CD1c-positive myeloid dendritic cell (primary cell): ENCODE data around the gene CACNA1C.

ENCODE experiments used
- DNase-seq: peaks from one replicate; pipeline ENCODE4 v3.0.0-alpha.2; 2016; ENCODE audit errors: extremely low spot score

Gene CACNA1C

DNA sequence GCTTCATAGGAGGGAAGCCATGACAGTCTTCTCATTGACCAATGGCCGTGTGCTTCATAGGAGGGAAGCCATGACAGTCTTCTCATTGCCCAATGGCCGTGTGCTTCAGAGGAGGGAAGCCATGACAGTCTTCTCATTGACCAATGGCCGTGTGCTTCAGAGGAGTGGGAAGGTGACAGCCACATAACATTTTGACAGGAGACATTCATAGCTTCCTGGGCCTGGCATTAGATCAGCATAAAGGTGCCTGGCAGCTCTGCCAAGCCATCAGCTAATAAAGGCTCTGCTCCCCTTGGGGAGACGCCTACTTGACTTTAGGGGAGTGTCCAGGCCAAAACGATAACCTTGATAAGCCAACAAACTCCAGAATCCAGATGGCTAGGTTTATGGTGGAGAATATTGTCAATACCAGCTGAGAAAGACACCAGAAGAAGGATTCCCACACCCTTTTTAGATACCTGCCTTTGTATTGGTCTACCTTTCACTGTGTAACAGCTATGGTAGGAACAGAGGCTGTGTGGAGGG lies 468.0 kb downstream of the CACNA1C start:
- no peak for DNase-seq

- no peak for DNase-seq
Observed at GRCh38 chr12:2523317-2523716, 470.5 kb downstream of the CACNA1C start.

DNA sequence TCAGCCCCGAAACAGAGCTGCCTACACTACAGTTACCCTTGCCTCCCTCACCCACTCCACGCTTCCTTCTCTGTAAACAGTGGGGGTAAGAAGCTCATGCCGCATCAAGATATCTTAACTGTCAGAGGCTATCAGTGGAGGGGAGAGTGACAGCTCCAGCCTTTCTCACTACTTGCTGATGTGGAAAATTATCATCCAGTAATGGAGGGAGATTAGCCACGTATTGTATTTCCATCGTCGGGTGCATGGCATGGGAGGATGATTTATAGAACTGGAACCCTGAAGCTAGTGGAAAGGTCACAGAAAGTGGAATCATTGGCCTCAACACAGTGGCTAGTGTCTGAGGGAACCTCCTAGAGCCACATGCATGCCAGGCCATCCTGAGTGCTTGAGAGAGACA lies 471.1 kb downstream of the CACNA1C start:
- DNase-seq = no peak

DNA sequence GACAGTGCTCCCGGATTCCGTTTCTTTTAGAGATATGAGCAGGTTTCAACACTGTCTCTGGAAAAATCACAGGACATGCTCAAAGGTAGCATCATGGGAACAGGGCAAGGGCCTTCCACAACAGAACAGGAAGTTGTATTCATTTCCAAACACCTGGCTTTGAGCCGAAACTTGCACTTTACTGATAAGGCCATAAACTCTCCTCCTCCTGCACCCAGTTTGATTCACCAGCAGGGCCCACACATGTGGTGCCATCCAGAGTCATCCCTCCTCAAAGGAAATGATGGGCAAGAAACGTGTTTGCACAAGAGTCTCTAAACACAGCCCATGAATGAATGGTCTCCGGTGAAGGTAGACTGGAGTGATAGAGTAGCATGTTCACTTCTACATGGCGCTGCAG lies 473.6 kb downstream of the CACNA1C start:
- no peak for DNase-seq

DNA sequence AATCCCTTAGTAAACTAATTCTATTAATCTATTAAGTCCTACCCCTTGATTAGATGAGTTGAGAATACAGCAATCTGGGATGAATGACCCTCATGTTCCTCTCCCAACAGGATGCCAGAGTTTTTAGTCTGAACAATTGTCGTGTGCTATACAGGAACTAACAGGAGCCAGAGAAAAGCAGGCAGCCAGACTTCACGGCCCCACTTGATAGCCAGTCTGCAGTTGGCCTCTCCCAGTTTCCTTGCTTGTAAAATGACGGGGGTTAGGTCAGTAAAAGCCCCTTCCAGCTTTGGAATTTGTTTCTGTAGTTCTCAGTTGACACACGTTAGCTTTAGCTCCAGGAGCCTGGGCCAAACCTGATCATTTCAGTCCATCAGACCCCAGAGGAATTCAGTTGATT lies 475.2 kb downstream of the CACNA1C start:
- no peak for DNase-seq

- DNase-seq = no peak
Observed at GRCh38 chr12:2529807-2530206, 477.0 kb downstream of the CACNA1C start.

DNA sequence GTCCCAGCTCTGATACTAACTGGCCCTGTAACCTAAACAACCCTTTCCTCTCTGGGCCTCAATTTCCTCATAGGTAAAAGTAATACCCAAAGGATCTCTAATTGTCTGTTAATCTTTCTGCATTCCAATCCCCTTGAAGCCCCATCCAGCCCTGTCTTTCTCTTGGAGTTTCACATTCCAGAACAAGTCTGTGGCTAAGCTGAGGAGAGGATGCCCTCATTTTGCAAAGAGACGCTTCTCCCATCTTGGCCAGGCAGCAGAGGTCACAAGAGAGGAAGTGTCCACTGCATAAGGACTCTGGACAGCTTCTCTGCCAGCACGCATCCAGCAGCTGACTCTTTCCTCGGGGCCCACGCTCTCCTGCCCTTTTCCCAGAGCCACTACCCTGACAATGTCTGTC lies 478.6 kb downstream of the CACNA1C start:
- no peak for DNase-seq

DNA sequence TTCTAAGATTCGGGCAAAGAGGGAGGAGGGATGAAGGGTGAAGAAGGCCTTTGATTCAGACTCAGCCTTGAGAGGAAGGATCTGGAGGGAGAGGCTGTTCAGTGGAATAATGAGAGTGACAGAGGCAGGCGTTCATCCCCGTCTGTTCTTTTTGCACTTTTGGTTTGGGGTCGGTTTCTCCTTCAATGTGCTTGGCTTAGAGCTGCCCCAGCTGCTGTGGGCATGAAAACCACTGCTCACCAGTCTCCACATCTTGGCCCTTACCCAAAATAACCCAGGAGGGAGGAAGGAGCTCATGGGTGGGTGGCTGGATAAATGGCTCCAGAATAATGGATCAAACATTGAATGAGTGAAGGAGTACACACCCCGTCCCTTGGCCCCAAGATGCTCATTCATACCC lies 480.2 kb downstream of the CACNA1C start:
- no peak for DNase-seq

DNA sequence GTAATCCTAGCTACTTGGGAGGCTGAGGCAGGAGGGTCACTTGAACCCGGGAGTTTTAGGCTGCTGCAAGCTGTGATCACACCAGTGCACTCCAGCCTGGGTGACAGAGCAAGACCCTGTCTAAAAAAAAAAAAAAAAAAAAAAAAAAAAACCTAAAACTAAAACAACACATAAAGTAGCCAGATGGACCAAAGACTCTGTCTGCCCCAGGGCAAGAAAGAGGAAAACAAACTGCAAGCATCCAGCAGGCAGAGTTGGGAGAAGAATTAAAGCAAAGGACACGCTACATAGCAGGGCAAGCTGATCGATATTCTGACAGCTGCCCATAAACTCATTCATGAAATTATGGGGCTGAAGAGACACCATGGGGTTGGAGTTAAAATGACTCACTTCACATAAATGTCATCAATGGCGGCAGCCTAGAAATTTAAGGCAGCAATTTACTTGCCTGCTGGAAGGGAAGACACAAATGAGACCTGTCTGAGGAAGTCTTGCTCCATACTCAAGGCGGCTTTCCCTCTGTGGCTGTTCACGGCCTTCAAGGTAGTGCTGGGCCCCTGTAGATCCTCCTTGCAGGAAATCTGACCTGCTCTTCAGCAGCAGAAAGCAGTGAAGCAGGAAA lies 482.9 kb downstream of the CACNA1C start:
- DNase-seq = no peak

DNA sequence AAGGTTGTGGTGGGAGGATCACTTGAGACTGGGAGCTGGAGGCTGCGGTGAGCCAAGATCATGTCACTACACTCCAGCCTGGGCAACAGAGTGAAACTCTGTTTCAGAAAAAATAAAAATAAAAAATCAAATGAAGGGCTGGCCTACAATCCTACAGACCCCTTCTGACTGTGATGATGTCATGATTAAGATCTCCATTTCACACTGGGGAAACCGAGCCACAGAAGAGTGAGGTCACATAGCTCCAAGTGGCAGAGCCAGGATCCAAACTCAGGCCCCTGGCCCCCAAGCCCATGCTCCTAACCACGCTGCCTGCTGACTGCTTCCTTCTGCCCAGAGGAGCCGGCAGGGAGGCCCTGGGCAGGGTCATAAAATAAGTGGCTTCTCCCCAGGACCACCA lies 483.9 kb downstream of the CACNA1C start:
- DNase-seq = no peak

DNA sequence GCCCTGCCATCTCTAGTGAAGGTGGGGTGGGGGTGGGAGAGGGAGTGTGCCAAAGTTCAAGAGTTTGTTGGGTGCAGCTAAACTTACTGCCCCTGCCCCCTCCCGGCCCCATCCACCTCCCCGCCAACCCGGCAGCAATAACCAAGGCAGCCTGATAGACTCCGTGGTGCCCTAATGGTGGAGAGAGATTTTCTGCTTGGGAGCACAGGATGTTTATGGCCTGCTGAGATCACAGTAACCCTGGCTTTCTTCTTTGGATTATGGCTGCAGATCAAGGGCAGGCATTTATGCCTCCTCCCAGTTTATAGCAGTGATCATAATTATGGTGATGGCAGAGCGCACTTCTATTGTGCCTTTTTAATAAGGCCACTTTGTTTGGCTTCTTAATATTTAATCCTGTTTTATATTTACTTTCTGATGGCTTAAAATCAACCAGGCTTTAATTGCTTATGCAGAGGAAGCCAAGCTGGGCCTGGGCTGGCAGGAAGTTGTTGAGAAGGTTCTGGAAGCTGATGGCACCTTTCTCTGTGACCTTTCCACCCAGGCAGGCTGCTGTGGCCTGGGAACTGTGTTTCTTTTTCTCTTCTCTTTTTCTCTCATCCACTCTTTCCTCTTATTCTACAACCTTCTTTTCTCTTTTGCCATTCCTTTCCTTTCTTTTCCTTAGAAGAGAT lies 485.2 kb downstream of the CACNA1C start:
- DNase-seq = no peak

- DNase-seq = no peak
Observed at GRCh38 chr12:2539938-2540337, 487.2 kb downstream of the CACNA1C start.

GRCh38 chr12:2540535-2540941 lies 487.8 kb downstream of the CACNA1C start:
- DNase-seq = no peak

GRCh38 chr12:2541631-2542204 lies 488.9 kb downstream of the CACNA1C start:
- no peak for DNase-seq

- DNase-seq = no peak
Observed at GRCh38 chr12:2543801-2544200, 491.0 kb downstream of the CACNA1C start.

DNA sequence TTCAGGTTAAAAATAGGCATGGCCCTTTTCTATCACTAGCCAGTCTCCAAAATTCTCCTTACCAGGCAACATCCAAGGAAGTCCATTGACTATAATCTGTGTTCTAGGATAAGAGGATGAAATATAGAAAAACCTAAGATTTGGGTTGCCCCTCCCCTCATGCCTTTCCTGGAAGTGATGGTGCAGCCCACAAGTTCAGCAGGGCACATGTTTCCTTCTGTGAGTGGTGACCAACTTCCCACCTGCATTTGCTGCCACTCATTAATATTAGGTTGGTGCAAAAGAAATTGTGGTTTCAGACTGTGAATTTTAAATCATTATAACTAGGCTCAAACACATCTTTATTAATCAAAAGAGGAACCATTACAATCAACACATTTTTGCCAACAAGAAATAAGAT lies 491.4 kb downstream of the CACNA1C start:
- DNase-seq = no peak

DNA sequence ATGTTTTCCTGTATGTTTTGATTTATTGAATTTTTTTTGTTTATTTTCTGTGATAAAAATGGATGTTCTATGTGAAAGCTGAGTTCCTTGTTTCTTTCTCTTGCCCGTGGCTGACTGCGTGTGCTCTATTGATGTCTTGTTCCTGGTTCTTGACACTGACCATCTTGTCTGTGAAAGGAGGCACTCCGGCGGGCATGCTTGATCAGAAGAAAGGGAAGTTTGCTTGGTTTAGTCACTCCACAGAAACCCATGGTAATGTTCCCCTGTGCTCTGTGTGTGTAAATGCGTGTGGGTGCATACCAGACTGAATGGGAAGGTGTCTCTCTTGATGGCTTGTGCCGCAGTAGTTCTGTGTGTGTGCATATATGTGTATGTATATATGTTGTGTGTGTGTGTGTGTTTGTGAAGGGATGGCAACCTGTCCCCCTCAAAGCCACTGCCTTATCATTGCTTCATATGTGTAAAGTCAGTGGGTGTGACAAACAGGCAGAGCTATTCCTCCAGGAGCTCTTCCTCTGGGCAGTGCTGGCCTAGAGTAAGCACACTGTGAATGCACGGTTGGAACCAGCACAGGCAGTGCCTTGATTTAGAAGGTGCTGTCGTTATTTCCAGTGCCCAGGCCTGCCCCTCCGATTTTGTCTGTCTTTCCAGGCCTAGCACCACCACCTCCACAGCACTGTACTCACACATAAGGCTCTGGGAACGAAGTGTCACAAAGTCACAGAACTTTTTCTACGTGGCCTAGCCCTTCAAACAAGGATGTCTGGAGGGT lies 494.7 kb downstream of the CACNA1C start:
- peak; percentile 84 for DNase-seq

GRCh38 chr12:2548081-2548480 lies 495.3 kb downstream of the CACNA1C start:
- DNase-seq = no peak

DNA sequence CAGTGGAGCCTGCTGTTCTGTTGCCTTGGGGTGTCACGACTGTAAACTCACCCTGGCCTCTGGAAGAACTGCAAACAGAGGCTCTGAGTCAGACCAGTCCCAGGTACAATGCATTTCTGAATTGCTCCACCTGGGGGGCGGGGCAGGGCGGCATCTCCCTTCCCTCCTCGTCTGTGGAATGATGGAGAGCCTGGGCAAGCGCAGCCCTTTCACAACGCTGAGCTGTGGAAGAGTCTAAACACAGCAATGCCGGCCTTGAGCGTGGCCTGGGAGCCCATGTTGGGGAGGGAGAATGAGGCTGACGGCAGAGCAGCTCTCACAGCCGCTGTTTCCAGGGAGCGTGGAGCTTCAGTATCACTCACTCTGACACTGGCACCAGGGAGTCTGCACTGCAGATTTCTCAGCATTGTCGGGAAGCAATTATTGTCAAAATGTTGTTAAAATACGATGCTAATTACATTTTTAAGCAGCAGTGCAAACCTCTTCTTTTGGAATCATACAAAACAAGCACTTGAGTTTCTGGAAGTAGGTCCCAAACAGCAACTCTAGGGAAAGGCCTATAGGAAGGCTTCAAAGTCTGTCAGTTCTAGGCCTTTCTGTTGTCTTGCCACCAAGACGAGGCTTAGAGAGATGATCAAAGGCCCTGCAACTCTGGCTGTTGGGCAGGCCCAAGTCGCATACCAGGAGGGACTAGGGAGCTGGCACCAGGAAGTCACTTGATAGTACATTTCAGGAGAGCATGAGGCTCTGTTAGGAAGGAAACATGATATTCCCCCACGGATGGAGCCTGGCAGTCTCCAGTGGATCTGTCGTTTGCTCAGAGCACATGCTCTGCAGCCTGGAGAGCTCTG lies 498.0 kb downstream of the CACNA1C start:
- DNase-seq = no peak

DNA sequence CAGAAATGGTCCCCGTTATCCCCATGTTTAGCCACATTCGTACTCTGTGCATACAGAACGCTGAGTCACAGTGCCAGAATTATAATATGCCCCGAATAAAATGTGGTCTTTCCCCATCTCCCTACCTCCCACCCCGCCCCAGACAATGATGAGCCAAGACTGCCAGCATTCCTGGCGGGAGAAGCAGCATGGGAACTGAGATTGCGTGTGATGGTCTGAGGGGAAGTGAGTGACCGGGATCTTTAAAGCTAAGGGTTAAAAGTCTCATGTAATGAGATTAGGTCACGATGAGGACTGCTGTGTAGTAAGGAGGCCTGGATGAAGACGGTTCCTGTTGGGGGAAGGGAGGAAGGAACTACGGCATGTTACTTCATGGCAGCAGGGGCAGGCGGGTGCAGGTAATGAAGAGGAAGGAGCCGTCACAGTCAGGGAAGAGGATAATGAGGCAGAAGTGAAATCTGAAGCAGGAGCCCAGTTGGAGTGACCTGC lies 498.7 kb downstream of the CACNA1C start:
- DNase-seq = peak; percentile 69

GRCh38 chr12:2552000-2552756 lies 499.4 kb downstream of the CACNA1C start:
- no peak for DNase-seq
